MM.1S (cell line): ENCODE data around the gene IL17C.

Experiments used
- EZH2 ChIP-seq: fragments of 300-600 bp; sonication (generic); optimal IDR thresholded peaks from 2 replicates; pipeline ENCODE3; 2017; ENCODE audit warnings: low read depth, mild to moderate bottlenecking, antibody characterized with exemption, low read length, mixed read lengths
- TF ChIP-seq, protein P1 (sequence below): fragments of 300-600 bp; sonication (generic); IDR thresholded peaks from 2 replicates; pipeline ENCODE4 v1.5.1; 2016; ENCODE audit warnings: antibody characterized with exemption, low read length, mixed read lengths

DNA sequence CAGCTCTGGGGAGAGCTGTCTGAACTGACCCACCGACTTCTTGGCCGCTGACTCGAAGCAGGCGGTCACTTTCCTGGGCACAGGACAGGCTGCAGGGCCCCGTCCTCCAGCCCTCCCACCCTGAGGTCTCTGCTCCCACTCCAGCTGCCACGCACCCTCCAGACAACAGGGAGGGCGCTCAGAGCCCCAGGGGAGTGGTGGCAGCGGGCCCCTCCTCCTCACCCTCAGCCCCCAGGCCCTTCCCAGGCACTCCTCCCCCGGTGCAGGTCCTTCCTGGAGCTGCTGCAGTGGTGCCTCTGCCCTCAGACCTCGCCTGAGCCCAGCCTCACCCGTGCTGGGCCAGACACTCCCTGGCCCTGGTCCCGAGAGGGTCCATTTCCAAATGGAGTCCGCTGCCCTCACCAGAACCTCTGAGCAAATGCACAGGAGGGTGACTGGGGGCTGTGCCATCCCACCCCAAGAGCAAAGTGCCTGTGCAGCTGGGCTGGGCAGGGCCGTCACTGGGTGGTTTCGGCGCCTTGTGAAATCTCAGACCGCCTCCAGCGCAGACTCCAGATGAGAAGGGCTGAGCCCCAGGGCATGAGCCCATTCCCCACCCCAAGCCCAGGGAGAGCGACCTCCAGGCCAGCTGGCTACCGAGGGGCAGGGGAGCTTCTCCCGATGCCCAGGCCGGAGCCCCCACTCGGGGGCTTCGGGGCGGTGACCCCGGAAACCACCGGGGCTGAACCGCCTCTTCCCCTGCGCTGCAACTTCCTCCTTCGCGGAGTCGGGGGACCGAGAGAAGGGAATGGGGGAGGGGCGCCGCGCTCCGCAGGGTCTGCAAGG lies 11.8 kb downstream of the IL17C start:
- TF ChIP-seq EZH2 = no peak
- TF ChIP-seq, protein P1, sequence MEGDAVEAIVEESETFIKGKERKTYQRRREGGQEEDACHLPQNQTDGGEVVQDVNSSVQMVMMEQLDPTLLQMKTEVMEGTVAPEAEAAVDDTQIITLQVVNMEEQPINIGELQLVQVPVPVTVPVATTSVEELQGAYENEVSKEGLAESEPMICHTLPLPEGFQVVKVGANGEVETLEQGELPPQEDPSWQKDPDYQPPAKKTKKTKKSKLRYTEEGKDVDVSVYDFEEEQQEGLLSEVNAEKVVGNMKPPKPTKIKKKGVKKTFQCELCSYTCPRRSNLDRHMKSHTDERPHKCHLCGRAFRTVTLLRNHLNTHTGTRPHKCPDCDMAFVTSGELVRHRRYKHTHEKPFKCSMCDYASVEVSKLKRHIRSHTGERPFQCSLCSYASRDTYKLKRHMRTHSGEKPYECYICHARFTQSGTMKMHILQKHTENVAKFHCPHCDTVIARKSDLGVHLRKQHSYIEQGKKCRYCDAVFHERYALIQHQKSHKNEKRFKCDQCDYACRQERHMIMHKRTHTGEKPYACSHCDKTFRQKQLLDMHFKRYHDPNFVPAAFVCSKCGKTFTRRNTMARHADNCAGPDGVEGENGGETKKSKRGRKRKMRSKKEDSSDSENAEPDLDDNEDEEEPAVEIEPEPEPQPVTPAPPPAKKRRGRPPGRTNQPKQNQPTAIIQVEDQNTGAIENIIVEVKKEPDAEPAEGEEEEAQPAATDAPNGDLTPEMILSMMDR = no peak
